HG03108 (cell line): ENCODE data around the gene FHAD1.
A peak's percentile ranks its signal among the peaks of the same experiment; 100 is the strongest.

ENCODE experiments used
- ATAC-seq: cut with Tn5 transposase; IDR thresholded peaks from one replicate; pipeline ENCODE4 v1.9.1; 2021; ENCODE audit warnings: moderate library complexity; ENCODE audit not compliant: unreplicated experiment

Gene FHAD1

GRCh38 chr1:15218287-15219279 lies 28.4 kb upstream of the FHAD1 start:
- ATAC-seq: no peak

- no peak for ATAC-seq
Observed at GRCh38 chr1:15219280-15220023, 27.6 kb upstream of the FHAD1 start.

DNA sequence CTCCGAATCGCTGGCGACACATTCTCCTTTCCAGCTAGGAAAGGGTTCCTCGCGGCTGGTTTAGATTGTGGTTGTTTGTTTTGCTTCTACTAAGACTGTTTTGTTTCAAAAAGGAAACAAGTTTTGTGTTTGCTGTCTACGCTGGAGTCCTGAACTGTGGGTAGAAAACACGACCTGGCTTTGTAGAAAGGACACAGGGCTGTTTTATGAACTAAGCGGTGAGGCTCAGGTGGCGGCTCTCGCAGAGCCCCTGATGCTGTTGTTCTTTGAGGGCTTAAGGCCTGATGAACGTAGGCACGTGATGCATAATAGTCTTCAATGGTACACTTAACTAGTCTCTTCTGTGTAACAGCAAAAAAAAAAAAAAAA lies 27.0 kb upstream of the FHAD1 start:
- no peak for ATAC-seq

DNA sequence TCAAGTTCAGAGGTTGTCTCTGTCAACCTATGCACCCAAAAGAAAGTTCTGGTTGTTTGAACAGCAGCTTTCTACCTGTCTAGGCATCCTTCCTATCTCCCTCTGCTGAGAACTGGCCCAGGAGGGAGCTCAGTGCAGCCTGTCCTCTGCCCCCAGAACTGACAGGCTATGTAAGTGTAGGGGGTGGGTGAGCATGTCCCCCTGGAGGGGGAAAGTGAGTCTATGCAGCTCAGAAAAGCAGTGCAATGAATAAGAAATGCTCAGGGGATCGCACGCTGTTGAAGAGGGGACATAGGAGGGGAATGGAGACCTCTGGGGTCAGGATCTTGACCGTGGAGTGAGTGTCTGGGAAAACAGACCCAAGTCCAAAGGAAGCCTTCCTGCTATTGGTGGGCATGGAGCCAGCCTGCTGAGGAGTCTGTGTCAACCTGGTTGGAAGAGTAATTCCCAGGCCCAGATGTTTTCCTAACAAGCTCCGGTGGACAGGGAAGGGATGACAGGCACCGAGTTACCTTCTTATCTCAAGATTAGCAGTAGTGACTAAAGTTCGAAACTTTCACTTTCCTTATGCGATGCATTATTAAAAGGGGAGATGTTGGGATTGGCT lies 26.1 kb upstream of the FHAD1 start:
- no peak for ATAC-seq

DNA sequence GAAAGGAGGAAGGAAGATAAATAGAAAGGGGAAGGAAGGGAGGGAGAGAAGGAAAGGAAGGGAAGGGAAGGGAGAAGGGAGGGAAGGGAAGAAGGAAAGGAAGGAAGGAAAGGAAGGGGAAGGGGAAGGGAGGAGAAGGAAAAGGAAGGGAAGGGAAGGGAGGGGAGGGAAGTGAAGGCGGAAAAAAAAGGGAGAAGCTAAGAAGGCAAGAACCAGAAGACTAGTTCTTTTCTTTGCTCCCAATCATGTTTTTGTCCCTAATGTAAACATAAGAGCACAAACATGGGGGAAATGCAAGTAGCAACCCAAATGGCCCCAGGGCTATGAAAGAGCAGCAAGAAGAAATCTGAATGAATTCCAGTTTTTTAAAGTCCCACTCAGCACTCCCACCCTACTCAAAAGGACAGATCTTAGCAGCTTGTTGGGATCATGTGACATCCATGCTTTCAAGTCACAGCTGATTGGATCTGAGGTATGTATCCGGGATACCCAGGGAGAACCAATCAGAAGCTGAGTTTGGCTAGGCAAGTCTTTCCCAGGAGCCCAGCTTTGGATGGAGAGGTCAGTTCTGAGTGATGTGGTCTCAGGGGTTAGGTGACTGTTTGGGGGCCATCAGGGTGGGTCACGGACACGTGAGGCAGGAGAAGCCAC lies 24.2 kb upstream of the FHAD1 start:
- ATAC-seq: no peak

DNA sequence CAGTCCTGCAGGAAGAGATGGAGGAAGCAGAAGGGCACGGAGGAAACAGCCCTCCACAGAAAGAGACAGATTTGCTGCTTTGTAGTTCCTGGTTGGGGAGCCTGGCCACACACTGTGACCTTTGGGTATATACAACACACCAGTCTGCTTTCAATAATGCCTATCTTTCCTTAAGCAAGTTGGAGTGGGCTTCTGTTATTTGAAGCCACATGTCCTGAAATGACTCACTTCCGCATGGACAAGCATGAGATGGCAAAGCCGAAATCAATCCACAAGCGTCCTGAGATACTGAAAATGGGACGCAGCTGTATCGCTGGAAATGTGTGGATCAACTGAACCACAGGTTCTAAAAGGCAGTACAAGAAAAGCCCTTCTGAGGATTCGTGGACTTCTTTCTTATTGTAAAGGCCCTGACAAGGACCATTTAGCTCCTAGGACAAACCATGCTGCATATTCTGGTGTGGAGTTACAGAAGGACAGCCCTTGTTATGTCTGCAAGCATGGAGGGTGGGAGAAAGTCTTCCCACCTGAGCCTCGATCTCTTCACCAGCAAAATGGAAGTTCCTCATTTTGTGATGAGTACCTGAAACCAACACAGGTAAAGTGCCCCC lies 22.7 kb upstream of the FHAD1 start:
- ATAC-seq: no peak

GRCh38 chr1:15224974-15225373 lies 22.0 kb upstream of the FHAD1 start:
- no peak for ATAC-seq

DNA sequence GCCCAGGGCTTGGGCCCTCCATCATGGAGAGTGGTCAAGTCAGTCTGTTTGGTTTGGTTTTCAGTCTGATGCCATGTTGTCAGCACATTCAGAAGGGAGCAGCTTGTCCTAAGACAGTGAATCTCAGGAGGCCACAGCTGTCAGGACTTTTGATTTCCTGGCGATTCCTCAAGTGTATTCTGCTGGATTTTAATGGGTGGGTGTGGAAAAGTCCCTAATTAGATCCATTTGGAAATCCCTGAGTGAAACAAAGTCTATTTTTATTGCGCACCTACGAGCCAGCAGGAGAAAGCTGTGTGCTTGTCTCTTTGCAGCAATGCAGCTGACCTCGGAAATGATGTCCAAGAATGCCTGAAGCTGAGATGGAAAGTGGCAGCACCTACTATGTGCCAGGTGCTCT lies 21.6 kb upstream of the FHAD1 start:
- no peak for ATAC-seq

DNA sequence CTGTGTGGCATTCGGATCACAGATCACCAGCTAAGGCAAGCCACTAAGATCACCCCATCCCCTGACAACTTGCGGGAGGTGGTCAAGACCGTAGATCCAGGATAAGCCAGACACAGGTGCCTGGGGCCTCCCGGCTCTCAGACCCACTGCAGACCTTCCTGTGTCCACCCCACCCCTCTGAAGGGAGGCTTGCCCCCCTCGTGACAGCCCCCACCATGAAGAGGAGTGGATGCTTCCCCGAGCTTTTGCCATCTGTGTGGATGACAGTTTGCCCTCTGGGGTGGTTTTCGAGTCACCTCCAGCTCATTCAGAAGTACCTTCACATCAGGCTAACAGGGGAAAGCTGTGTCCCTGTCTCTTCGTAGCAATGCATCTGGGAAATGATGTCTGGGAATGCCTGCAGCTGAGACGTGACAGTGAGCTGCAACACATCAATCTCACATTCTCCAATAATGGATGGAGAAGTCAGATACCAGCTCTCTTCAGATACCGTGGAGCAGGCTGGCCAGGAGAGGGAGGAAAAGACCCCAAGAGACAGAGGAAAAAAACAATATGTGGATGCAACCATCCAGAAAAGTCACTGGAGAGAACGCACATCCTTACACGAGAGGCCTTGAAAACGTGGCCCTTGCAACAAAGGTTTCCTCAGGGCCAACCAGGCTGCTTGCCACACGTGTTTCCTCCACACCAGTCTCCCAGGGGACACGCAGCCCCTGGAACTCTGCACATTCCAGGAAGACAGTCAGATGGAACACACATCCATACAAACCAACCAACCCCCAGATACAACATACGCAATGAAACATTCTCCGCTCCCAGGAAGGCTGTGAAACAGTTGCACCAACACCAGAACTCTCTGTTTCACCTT lies 20.4 kb upstream of the FHAD1 start:
- no peak for ATAC-seq

DNA sequence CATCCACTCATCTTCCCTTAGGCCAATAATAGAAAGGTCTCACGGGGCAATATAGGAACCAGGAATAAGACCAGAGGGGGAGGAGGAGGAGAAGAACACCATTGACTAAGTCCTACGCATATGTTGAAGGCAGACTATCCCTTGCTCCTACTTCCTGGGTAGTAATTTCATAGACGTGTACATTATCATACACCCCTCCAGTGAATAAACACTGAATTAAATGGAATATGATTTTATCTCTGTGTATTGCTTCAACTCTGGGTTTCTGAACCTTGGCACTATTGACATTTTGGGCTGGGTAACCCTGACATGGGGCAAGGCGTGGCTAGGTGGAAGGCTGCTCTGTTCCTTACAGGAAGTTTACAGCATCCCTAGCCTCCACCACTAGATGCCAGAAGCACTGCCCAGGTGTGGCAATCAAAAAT lies 17.3 kb upstream of the FHAD1 start:
- no peak for ATAC-seq

GRCh38 chr1:15231714-15232201 lies 15.3 kb upstream of the FHAD1 start:
- peak; percentile 82 for ATAC-seq

GRCh38 chr1:15233689-15234088 lies 13.3 kb upstream of the FHAD1 start:
- ATAC-seq: no peak

DNA sequence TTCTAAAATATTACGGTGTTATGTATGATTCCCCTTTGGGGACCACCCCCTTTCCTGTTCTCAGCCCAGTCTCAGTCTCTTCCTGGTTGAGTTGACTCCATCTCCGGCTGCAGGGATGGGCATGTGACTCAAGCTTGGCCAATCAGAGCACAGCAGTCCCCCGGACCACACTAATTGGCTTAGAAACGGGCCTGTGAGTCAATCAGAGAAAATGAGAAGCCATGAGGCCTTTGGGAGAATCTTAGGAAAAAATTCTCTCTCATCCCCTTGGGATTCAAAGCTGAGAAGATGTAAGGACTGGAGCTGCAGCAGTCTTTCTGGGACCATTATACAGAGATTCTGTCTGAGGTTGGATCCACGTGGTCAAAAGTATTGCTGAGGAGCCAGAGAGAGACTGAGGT lies 10.7 kb upstream of the FHAD1 start:
- no peak for ATAC-seq

GRCh38 chr1:15236746-15237145 lies 10.3 kb upstream of the FHAD1 start:
- ATAC-seq: no peak

GRCh38 chr1:15238789-15239188 lies 8.2 kb upstream of the FHAD1 start:
- no peak for ATAC-seq

DNA sequence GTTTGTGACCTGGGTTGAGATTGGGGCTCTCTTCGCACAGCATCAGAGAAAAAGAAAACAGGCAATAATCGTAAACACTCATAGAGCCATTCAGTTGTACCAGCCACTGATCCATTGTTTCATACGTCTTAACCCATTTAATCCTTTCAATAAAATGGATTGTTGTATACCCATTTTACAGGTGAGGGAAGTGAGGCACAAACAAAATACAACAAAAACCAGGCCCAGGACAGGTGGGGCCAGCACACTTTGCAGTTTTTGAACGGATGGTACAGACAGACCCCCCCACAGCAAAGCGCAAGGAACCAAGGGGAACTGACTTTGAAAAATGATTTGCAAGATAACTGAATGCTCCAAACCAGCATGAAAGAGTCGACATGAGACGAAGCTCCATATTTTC lies 4.3 kb upstream of the FHAD1 start:
- ATAC-seq: no peak

- ATAC-seq: no peak
Observed at GRCh38 chr1:15243275-15244043, 3.6 kb upstream of the FHAD1 start.

GRCh38 chr1:15244813-15245212 lies 2.2 kb upstream of the FHAD1 start:
- ATAC-seq: no peak
